ENCODE results near the gene CEP78. TPM values are rescaled to one million over a fixed set of nuclear protein-coding genes. Genes with fewer than 3 reads are reported as not detected.

The CEP78 gene
- total and polyA plus RNA-seq, 12 donors, result 1.7 to 5.7 (median 3.2) TPM

DNA sequence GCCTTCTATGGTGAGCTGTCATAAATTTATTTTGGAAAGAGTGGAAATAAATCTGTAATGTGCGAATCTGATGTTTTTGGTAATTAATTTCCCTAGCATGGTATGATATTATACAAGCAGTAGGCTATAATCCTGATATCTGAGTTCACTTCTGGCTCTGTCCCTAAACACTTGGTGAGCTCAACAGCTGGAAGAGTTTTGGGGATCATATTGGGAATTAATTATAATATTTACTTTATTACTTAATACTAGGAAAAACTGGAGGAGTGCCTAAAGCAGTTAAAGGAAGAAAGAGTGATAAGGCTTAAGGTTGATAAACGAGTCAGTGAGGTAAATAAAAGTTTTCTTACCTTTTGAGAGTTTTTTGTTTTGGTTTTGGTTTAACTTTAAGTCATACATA lies 26.8 kb downstream of the CEP78 start:
- Histone ChIP-seq H3K27ac (no peak overlapping the region), H3K27me3 (no peaks in the 10 kb centered on the region), H3K4me3 (no peak overlapping the region), H3K9me3 (no peaks in the 10 kb centered on the region), H3K4me1 (no peaks in the 10 kb centered on the region), H3K36me3 (peaks cover 0 to 45% (median 12%) of the 10 kb centered on the region in 9 donors)
- 81 to 84% methylated on average over 2 of the region's 2 CpGs for WGBS, 2 donors
- intact Hi-C loops (cut with DNase I), result loop anchor here in 7 of 10 donors (5.0 to 10.0 kb wide), 3 partner anchors 102 to 110 kb away; no protein-coding TSS in a partner anchor
- TF ChIP-seq, protein P1, sequence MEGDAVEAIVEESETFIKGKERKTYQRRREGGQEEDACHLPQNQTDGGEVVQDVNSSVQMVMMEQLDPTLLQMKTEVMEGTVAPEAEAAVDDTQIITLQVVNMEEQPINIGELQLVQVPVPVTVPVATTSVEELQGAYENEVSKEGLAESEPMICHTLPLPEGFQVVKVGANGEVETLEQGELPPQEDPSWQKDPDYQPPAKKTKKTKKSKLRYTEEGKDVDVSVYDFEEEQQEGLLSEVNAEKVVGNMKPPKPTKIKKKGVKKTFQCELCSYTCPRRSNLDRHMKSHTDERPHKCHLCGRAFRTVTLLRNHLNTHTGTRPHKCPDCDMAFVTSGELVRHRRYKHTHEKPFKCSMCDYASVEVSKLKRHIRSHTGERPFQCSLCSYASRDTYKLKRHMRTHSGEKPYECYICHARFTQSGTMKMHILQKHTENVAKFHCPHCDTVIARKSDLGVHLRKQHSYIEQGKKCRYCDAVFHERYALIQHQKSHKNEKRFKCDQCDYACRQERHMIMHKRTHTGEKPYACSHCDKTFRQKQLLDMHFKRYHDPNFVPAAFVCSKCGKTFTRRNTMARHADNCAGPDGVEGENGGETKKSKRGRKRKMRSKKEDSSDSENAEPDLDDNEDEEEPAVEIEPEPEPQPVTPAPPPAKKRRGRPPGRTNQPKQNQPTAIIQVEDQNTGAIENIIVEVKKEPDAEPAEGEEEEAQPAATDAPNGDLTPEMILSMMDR (IDR thresholded peaks at IDR 0.05), result no peak
- ATAC-seq, result no peak
- DNase-seq, result no peak

DNA sequence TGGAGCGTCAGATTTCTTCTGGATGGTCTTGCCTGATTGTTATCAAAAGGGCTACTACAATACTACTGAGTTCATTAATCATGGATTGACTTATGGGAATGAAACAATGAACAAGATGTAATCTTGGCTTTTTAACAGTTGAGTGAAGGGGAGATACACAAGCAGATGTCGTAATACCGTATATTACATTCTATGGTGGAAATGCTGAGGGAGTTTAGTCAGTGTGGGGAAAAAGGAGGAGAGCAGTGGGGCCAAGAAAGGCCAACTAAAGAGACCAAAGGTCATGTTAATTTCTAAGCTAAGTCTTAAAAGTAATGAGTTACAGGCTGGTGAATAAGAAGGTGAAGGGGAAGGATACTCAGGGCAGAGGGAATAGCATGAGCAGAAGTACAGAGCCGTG lies 32.0 kb downstream of the CEP78 start:
- Histone ChIP-seq H3K4me1 (no peaks in the 10 kb centered on the region), H3K9me3 (no peaks in the 10 kb centered on the region), H3K27me3 (no peaks in the 10 kb centered on the region), H3K27ac (no peak overlapping the region), H3K4me3 (no peak overlapping the region), H3K36me3 (peaks cover 0 to 74% (median 12%) of the 10 kb centered on the region in 9 donors)
- DNase-seq, result no peak
- TF ChIP-seq, protein P1 (IDR thresholded peaks at IDR 0.05), result no peak
- 98% methylated on average over 4 of the region's 4 CpGs for WGBS, 2 donors
- ATAC-seq, result no peak
- intact Hi-C loops (cut with DNase I), result loop anchor here in 1 of 10 donors (10.0 kb wide), 1 partner anchor 97 kb away; no protein-coding TSS in a partner anchor

GRCh38 chr9:78269784-78270183 lies 33.9 kb downstream of the CEP78 start:
- Histone ChIP-seq H3K4me3 (no peak overlapping the region), H3K36me3 (peaks cover 0 to 69% (median 12%) of the 10 kb centered on the region in 9 donors), H3K9me3 (no peaks in the 10 kb centered on the region), H3K4me1 (no peaks in the 10 kb centered on the region), H3K27me3 (no peaks in the 10 kb centered on the region), H3K27ac (no peak overlapping the region)
- intact Hi-C loops (cut with DNase I), result loop anchor here in 1 of 10 donors (10.0 kb wide), 1 partner anchor 95 kb away; no protein-coding TSS in a partner anchor
- TF ChIP-seq, protein P1 (IDR thresholded peaks at IDR 0.05), result no peak
- ATAC-seq (no peak), DNase-seq (no peak)

GRCh38 chr9:78272307-78272706 lies 36.4 kb downstream of the CEP78 start:
- DNase-seq (no peak), ATAC-seq (no peak)
- H3K36me3 ChIP-seq, result peaks cover 0 to 45% (median 0%) of the 10 kb centered on the region in 9 donors
- no peaks in the 10 kb centered on the region for H3K9me3 ChIP-seq
- no peaks in the 10 kb centered on the region for H3K4me1 ChIP-seq
- no peaks in the 10 kb centered on the region for H3K27me3 ChIP-seq
- TF ChIP-seq, protein P1 (IDR thresholded peaks at IDR 0.05), result no peak
- H3K4me3 ChIP-seq, result no peak overlapping the region
- H3K27ac ChIP-seq, result no peak overlapping the region
- intact Hi-C loops (cut with DNase I), result no loop called here

Measured in heart right ventricle (tissue), 16 donors.